Adrenal gland (tissue), 12 donors: ENCODE data around the gene FGF3. TPM values are rescaled to one million over a fixed set of nuclear protein-coding genes. Genes with fewer than 3 reads are reported as not detected.

ENCODE experiments used
- DNase-seq, 7 donors: peaks; one replicate each; pipeline ENCODE4 v3.0.0-alpha.2; 2019 to 2020
- H3K27ac ChIP-seq, 5 donors: fragments of 200-600 bp; sonication (generic) in 4 of 5; 1 replicate in 3 of 5; 2 replicates in 2 of 5; pipeline versions ENCODE4 v1.5.1 to v1.8.0; 2016 to 2020; ENCODE audit warnings: mild to moderate bottlenecking in 1 of 5
- H3K27me3 ChIP-seq: fragments of 200-600 bp; 2 replicates; pipeline ENCODE4 v1.8.0; 2021
- H3K36me3 ChIP-seq, 2 donors: fragments of 200-600 bp; replicated peaks in 1 of 2; 1 replicate in 1 of 2; 2 replicates in 1 of 2; pipeline versions ENCODE4 v1.5.1 to v1.8.0; 2018 to 2022
- H3K4me1 ChIP-seq, 2 donors: fragments of 200-600 bp; replicated peaks in 1 of 2; 1 replicate in 1 of 2; 2 replicates in 1 of 2; pipeline versions ENCODE4 v1.5.1 to v1.8.0; 2018 to 2021
- H3K4me3 ChIP-seq, 4 donors: fragments of 200-600 bp; sonication (generic) in 3 of 4; one replicate each; pipeline ENCODE4 v1.5.1; 2016 to 2018
- H3K9me3 ChIP-seq, 3 donors: fragments of 200-600 bp; sonication (generic) in 1 of 3; replicated peaks in 1 of 3; 1 replicate in 2 of 3; 2 replicates in 1 of 3; pipeline versions ENCODE4 v1.5.1 to v1.8.0; 2016 to 2021
- CTCF ChIP-seq, 6 experiments: fragments of 450-650 bp in 4 of 6; fragments of 200-600 bp in 2 of 6; sonication (generic) in 1 of 6; IDR thresholded peaks; 1 replicate in 5 of 6; 2 replicates in 1 of 6; pipeline versions ENCODE4 v1.5.1 to v1.8.0; 2016 to 2021; ENCODE audit warnings: antibody characterized with exemption in 6 of 6, mild to moderate bottlenecking in 2 of 6, moderate library complexity in 1 of 6
- POLR2A ChIP-seq, 2 donors: fragments of 450-650 bp; IDR thresholded peaks; one replicate each; pipeline ENCODE4 v1.6.1; 2017; ENCODE audit warnings: antibody characterized with exemption in 2 of 2, mild to moderate bottlenecking in 2 of 2, moderate library complexity in 1 of 2
- WGBS, 4 donors: extraction: QIAGEN DNeasy Blood & Tissue Kit in 2 of 4; methylation state at CpG; one replicate each; pipeline versions ENCODE4 v1.1.5 to v1.1.7; 2013 to 2017; 5-methylcytosine and 5-hydroxymethylcytosine counted together
- intact Hi-C, 2 donors: fragments of 100-400 bp; cut with DNase I; formaldehyde crosslinking; loops; one replicate each; pipeline versions ENCODE4 v1.14.1 to v1.15.0; 2022 to 2023
- polyA plus RNA-seq, 3 donors: library from polyadenylated mRNA; stranded (reverse); fragments of 200-250 nt in 2 of 3; fragments of 350-450 nt in 1 of 3; fragmentation: Illumina TruSeq in 1 of 3; extraction: RNeasy Lipid Tissue Mini Kit (QIAGEN cat#74804) in 1 of 3; gene quantifications; one replicate each; pipeline ENCODE4 v1.2.3, GENCODE V29; 2013 to 2014
- total RNA-seq, 9 donors: library from RNA; depleted of rRNA in 4 of 9; stranded (reverse); fragments of >200 nt in 4 of 9; fragments of 120-200 nt in 1 of 9; fragmentation: NEBNext Ultra II Directional in 1 of 9; extraction: Animal tissue kit (Norgen Biotek cat#: 25700) in 1 of 9; gene quantifications; one replicate each; pipeline versions ENCODE4 v1.1.0 to v1.2.4, GENCODE V29; 2013 to 2023
- donor health status: healthy with polysubstance abuse.
- donor health status: Bipolar disorder and iron deficiency.
- donor health status: DM: yes; HTN: yes; CAD: no.
- donor health status: DM: no; HTN: no; CAD: no.
- donor health status: DM: no; HTN: no; CAD: no.
- donor health status: DM: yes; HTN: yes; CAD: no.

The FGF3 gene
- total and polyA plus RNA-seq, 12 donors = not detected

DNA sequence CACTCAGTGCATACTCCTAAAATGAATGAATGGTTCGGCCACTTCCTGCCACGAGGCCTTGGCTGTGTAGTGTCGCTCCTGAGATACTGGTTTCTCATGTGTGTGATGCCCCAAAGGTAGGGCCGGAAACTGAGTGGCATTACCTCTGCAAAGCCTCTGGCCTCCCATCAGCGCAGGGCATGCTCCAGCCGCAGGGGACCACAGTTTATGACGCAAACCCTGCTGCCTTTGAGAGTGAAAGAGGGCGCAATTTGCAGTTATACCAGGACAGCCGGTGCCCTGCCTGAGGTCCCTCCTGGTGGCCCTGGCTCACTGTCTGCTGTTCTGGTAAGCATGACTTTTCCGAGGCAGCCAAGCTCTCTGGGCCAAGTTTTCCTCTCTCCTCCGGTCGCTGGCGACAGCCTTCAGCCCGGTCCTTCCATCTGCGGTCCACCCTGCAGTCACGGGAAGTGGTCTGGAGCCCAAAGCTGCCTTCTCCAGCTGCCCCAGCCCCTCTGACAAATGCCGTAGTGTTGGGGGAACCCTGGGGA is 2.4 kb upstream of the FGF3 start:
- H3K9me3 ChIP-seq = no peaks in the 10 kb centered on the region
- TF ChIP-seq POLR2A (IDR thresholded peaks at IDR 0.05) = no peak
- TF ChIP-seq CTCF (IDR thresholded peaks at IDR 0.05) = no peak
- no peak overlapping the region for H3K27ac ChIP-seq
- no peaks in the 10 kb centered on the region for H3K4me1 ChIP-seq
- no peak for DNase-seq
- H3K4me3 ChIP-seq = no peak overlapping the region
- WGBS, 4 donors = 68 to 74% (median 70%) methylated on average over 6 to 17 of the region's 17 CpGs
- H3K36me3 ChIP-seq = no peaks in the 10 kb centered on the region
- intact Hi-C loops = no loop called here
- H3K27me3 ChIP-seq = peaks cover 46% of the 10 kb centered on the region

- no peak overlapping the region for H3K27ac ChIP-seq
- no peak for DNase-seq
- H3K27me3 ChIP-seq = peaks cover 57% of the 10 kb centered on the region
- H3K36me3 ChIP-seq = no peaks in the 10 kb centered on the region
- 58 to 75% (median 69%) methylated on average over 2 to 5 of the region's 5 CpGs for WGBS, 4 donors
- no peak for TF ChIP-seq POLR2A (IDR thresholded peaks at IDR 0.05)
- TF ChIP-seq CTCF (IDR thresholded peaks at IDR 0.05) = no peak
- H3K4me3 ChIP-seq = no peak overlapping the region
- intact Hi-C loops = no loop called here
- no peaks in the 10 kb centered on the region for H3K9me3 ChIP-seq
- no peaks in the 10 kb centered on the region for H3K4me1 ChIP-seq
Measured at GRCh38 chr11:69820441-69820840, 1.2 kb upstream of the FGF3 start.

DNA sequence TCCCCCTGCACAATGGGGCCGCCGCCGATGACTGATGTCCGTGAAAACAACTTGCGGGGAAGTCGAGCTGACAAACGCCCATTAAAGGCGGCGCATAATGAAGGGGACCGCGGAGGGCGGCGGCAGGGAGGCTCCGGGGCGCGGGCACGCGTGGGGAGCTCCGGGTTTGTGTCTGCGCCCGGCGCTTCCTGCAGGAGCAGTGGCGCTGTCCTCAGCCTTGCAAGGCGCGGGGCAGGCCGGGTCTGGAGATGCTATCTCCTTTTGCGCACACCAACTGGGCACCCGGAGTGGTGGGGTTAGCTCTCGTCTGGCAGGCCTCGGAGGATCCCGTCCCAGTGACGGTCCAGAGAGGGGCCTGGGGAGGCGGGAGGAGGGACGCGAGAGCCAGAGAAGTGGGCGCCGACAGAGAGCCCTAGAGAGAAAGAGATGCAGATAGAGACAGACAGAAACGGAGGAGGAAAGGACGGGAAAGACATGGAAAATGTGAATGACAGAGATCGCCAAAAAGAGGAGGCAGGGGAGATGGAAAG is 390 bp upstream of the FGF3 start:
- H3K27ac ChIP-seq = no peak overlapping the region
- no peaks in the 10 kb centered on the region for H3K4me1 ChIP-seq
- no peaks in the 10 kb centered on the region for H3K9me3 ChIP-seq
- TF ChIP-seq CTCF (IDR thresholded peaks at IDR 0.05) (no peak), POLR2A (IDR thresholded peaks at IDR 0.05) (no peak)
- H3K36me3 ChIP-seq = no peaks in the 10 kb centered on the region
- no peak overlapping the region for H3K4me3 ChIP-seq
- peaks cover 58% of the 10 kb centered on the region for H3K27me3 ChIP-seq
- intact Hi-C loops = no loop called here
- no peak for DNase-seq
- WGBS, 4 donors = 2 to 4% (median 3%) methylated on average over 17 to 40 of the region's 40 CpGs

DNA sequence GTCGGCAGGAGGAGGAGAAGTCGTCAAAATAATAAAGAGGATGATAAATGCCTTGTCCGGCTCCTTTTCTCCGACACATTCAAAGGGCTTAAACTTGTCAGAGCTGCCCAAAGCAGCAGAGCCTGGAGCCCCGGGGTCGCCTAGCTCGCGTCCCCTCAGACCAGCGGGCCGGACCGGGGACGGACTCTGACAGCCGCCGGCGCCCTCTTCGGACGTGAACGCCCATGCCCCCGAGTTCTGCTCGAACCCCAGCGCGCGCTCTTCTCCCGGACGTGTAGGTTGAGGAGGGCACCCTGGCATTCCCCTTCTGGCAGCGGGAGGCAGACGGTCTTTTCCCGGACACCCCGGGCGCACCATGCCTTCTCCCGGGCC is 999 bp downstream of the FGF3 start:
- 1% methylated on average over 15 to 31 of the region's 31 CpGs for WGBS, 4 donors
- DNase-seq = no peak
- Histone ChIP-seq H3K4me1 (no peaks in the 10 kb centered on the region), H3K9me3 (no peaks in the 10 kb centered on the region), H3K27ac (no peak overlapping the region), H3K27me3 (peaks cover 58% of the 10 kb centered on the region), H3K36me3 (no peaks in the 10 kb centered on the region), H3K4me3 (no peak overlapping the region)
- intact Hi-C loops = no loop called here
- TF ChIP-seq CTCF (IDR thresholded peaks at IDR 0.05) (no peak), POLR2A (IDR thresholded peaks at IDR 0.05) (no peak)
